GM21529 (cell line): ENCODE results near the gene AHCYL2.
"Not testable (repeated sequence)": the region's sequence is repeated elsewhere in the genome, so short reads cannot be mapped to it uniquely, and the experiment has no call there.

Source experiments
- ATAC-seq: cut with Tn5 transposase; IDR thresholded peaks from one replicate; pipeline ENCODE4 v1.9.1; 2021; ENCODE audit not compliant: unreplicated experiment

The AHCYL2 gene

GRCh38 chr7:129208667-129209066, 16.2 kb upstream of the AHCYL2 start:
- ATAC-seq, result no peak

- ATAC-seq, result no peak
These were observed 15.5 kb upstream of the AHCYL2 start for GRCh38 chr7:129209067-129209926.

- ATAC-seq, result peak; percentile 72
These were observed 14.4 kb upstream of the AHCYL2 start for GRCh38 chr7:129210256-129210988.

- no peak for ATAC-seq
These were observed 13.9 kb upstream of the AHCYL2 start for GRCh38 chr7:129210989-129211312.

- no peak for ATAC-seq
These were observed 12.7 kb upstream of the AHCYL2 start for GRCh38 chr7:129212126-129212525.

GRCh38 chr7:129212596-129212995, 12.2 kb upstream of the AHCYL2 start:
- ATAC-seq, result no peak

GRCh38 chr7:129213828-129214227, 11.0 kb upstream of the AHCYL2 start:
- no peak for ATAC-seq

- not testable (repeated sequence) for ATAC-seq
These were observed 9.1 kb upstream of the AHCYL2 start for GRCh38 chr7:129215691-129216090.

GRCh38 chr7:129216101-129216715, 8.6 kb upstream of the AHCYL2 start:
- not testable (repeated sequence) for ATAC-seq

- ATAC-seq, result not testable (repeated sequence)
These were observed 7.9 kb upstream of the AHCYL2 start for GRCh38 chr7:129216821-129217416.

- no peak for ATAC-seq
These were observed 6.2 kb upstream of the AHCYL2 start for GRCh38 chr7:129218514-129219062.

GRCh38 chr7:129219166-129219565, 5.7 kb upstream of the AHCYL2 start:
- not testable (repeated sequence) for ATAC-seq

- ATAC-seq, result no peak
These were observed 2.8 kb upstream of the AHCYL2 start for GRCh38 chr7:129222064-129222463.

- ATAC-seq, result peak; percentile 36
These were observed 538 bp downstream of the AHCYL2 start for GRCh38 chr7:129225206-129225930.

- no peak for ATAC-seq
These were observed 1.2 kb downstream of the AHCYL2 start for GRCh38 chr7:129225931-129226572.

- no peak for ATAC-seq
These were observed 3.1 kb downstream of the AHCYL2 start for GRCh38 chr7:129227646-129228578.

- no peak for ATAC-seq
These were observed 3.8 kb downstream of the AHCYL2 start for GRCh38 chr7:129228633-129229032.

GRCh38 chr7:129231666-129232065, 6.8 kb downstream of the AHCYL2 start:
- ATAC-seq, result no peak

GRCh38 chr7:129238546-129238945, 13.7 kb downstream of the AHCYL2 start:
- no peak for ATAC-seq
